Measurements from ENCODE around the gene STMND1.

GRCh38 chr6:17107863-17108262 lies 6.0 kb downstream of the STMND1 start:
- TF ChIP-seq EZH2 (IDR thresholded peaks at IDR 0.05; ENCODE audit: borderline replicate concordance, low read depth, low read length, poor library complexity, severe bottlenecking) (no peak), CTCF (conservative IDR thresholded peaks at IDR 0.05; ENCODE audit: low read depth, low read length) (no peak)

All from A673 (cell line).